ENCODE measurements around the gene RAB7A. TPM values are rescaled to one million over a fixed set of nuclear protein-coding genes. Genes with fewer than 3 reads are reported as not detected.
A peak's percentile ranks its signal among the peaks of the same experiment; 100 is the strongest.

Gene RAB7A
- total and polyA plus RNA-seq, 2 of the 4 experiments (the other 2 are of a cell fraction), result 57.0 to 240 TPM

DNA sequence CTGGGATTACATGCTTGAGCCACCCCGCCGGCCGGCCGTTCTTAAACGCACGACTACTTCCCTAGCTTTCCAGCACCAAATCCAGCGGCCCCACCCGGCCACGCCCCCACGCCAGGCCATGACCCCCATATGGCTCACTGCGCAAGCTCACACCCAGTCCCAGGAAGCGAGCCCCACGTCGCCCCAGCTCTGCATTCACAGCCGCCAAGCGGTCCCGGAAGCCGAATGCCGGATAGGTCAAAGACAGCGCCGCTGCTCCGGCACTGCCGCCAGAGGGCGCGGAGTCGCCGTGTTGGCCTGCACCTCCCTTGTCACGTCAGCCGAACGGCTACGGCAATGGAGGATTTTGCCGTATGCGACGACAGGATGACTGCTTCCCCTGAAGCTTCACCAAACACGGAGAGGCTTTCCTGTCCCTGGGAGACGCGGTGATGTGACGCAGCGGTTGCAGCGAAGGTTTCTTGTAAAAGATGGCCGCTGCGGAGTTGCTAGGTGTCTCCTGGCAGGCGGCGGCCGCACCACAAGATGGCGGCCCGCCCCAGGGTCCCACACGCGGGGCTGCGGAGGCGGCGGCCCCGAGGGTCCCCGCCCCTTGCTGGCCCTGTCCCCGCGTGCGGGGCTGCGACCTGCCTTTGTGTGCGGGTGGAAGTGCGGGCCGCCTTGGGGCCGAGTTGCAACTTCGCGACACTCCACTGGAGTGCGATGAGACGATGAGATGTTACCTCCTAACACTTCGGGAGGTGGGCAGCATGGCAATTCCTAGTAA is 45.2 kb upstream of the RAB7A start:
- Histone ChIP-seq H3K56ac (ENCODE audit: extremely low read depth, insufficient read depth, low read length) (peak overlapping the region; percentile 98), H3K4me2 (ENCODE audit: low read depth, low read length) (peak overlapping the region; percentile 88), H3K27ac (ENCODE audit: insufficient read depth, low read length) (peak overlapping the region; percentile 96), H3K4me1 (ENCODE audit: control insufficient read depth, insufficient read depth, low read length) (no peaks in the 10 kb centered on the region), H2BK5ac (ENCODE audit: low read depth, low read length, poor library complexity, severe bottlenecking) (peak overlapping the region; percentile 98), H3K23ac (ENCODE audit: low read depth, low read length) (peak overlapping the region; percentile 99), H2BK15ac (ENCODE audit: low read depth, low read length) (peak overlapping the region; percentile 98), H3K4ac (ENCODE audit: low read depth, low read length) (peak overlapping the region; percentile 99), H3K79me1 (ENCODE audit: low read depth in 1 of 2, low read length in 2 of 2) (peaks cover 0 to 14% of the 10 kb centered on the region in 2 experiments; a peak in 2 of 4 replicates), H3K9ac (ENCODE audit: low read depth, low read length) (peak overlapping the region; percentile 97), H3K27me3 (ENCODE audit: control insufficient read depth, insufficient read depth, low read length) (no peaks in the 10 kb centered on the region), H3K36me3 (ENCODE audit: control insufficient read depth, insufficient read depth, low read length) (no peaks in the 10 kb centered on the region), H3K9me1 (ENCODE audit: insufficient read depth, low read length) (no peaks in the 10 kb centered on the region; the same call in 1 of the 2 replicates), H3K18ac (ENCODE audit: low read depth, low read length) (peak overlapping the region; percentile 96), H2BK20ac (ENCODE audit: low read depth, low read length) (peak overlapping the region; percentile 87), H2AFZ (replicated peaks; ENCODE audit: low read length, poor library complexity) (peak overlapping the region; percentile 98), H3K14ac (replicated peaks; ENCODE audit: low read depth, low read length) (peak overlapping the region; percentile 99), H2AK5ac (ENCODE audit: low read depth, low read length) (peak overlapping the region; percentile 92), H4K20me1 (ENCODE audit: insufficient read depth, low read length) (no peaks in the 10 kb centered on the region), H4K91ac (ENCODE audit: insufficient read depth, low read depth, low read length) (peak overlapping the region; percentile 100), H4K8ac (ENCODE audit: low read depth in 2 of 2, low read length in 2 of 2) (peak overlapping the region; percentile 85 to 99), H2AK9ac (replicated peaks; ENCODE audit: low read depth, low read length, poor library complexity) (peak overlapping the region; percentile 95), H3K4me3 (ENCODE audit: insufficient read depth, low read depth, low read length) (peak overlapping the region; percentile 60), H2BK120ac (ENCODE audit: low read depth, low read length) (peak overlapping the region; percentile 97), H4K5ac (ENCODE audit: low read depth, low read length) (peak overlapping the region; percentile 97), H3K9me3 (ENCODE audit: control insufficient read depth, insufficient read depth, low read length) (no peaks in the 10 kb centered on the region)
- DNase-seq (peak; percentile 97), ATAC-seq (ENCODE audit: low read depth) (peak; percentile 99)
- in situ Hi-C loops (cut with MboI; ENCODE audit: low sequenced_read_pairs) (no loop called here), intact Hi-C loops (cut with micrococcal nuclease) (loop anchor here (1.0 to 2.0 kb wide), 5 partner anchors 30 to 198 kb away; partner anchors contain the start of genes ACAD9, RAB7A and RPN1), dilution Hi-C loops (cut with HindIII; ENCODE audit: low sequenced_read_pairs, unreplicated experiment) (no loop called here)
- TSS peak; percentile 56 for BruUV-seq (replicated peaks)
- CTCF ChIA-PET, result interaction anchor here (0.6 to 2.8 kb wide), 25 partner anchors 10 to 289 kb away, joined by 3 to 36 read pairs (median 4); no protein-coding TSS in a partner anchor
- POLR2A ChIA-PET (ENCODE audit: unreplicated experiment), result interaction anchor here (0.6 kb wide), 3 partner anchors 9 to 66 kb away, joined by 3 to 4 read pairs (median 3); no protein-coding TSS in a partner anchor
- 0% methylated on average over 17 of the region's 67 CpGs; no CpG with 5 or more reads in 1 of the 2 experiments for WGBS, 2 experiments (ENCODE audit: extremely low coverage in 2 of 2, insufficient read length in 1 of 2)
- TF ChIP-seq MAZ (IDR thresholded peaks at IDR 0.05; ENCODE audit: borderline replicate concordance, low read depth, low read length) (peak; percentile 73; the same call in 1 of the 2 replicates), ELK1 (IDR thresholded peaks at IDR 0.05; ENCODE audit: borderline replicate concordance, low read depth, low read length) (no peak), RCOR1 (IDR thresholded peaks at IDR 0.05; ENCODE audit: insufficient replicate concordance, low read length) (no peak), RFX5 (IDR thresholded peaks at IDR 0.05; ENCODE audit: low read depth, low read length) (peak; percentile 66; the same call in 1 of the 2 replicates), CHD1 (IDR thresholded peaks at IDR 0.05; ENCODE audit: low read depth, low read length) (peak; percentile 60; the same call in 1 of the 2 replicates), USF2 (IDR thresholded peaks at IDR 0.05; ENCODE audit: low read depth, low read length) (peak; percentile 21; the same call in 1 of the 2 replicates), BHLHE40 (IDR thresholded peaks at IDR 0.05; ENCODE audit: low read depth, low read length) (no peak), POLR2A (IDR thresholded peaks at IDR 0.05; ENCODE audit: low read depth, low read length) (peak; percentile 82; the same call in 1 of the 2 replicates), SMC3 (IDR thresholded peaks at IDR 0.05; ENCODE audit: low read depth, low read length) (peak; percentile 84), MAFK (IDR thresholded peaks at IDR 0.05; ENCODE audit: low read depth, low read length) (no peak), RAD21 (IDR thresholded peaks at IDR 0.05; ENCODE audit: low read length) (peak; percentile 81), NFE2L2 (IDR thresholded peaks at IDR 0.05; ENCODE audit: low read depth, low read length) (no peak)
- TF ChIP-seq, protein P1, sequence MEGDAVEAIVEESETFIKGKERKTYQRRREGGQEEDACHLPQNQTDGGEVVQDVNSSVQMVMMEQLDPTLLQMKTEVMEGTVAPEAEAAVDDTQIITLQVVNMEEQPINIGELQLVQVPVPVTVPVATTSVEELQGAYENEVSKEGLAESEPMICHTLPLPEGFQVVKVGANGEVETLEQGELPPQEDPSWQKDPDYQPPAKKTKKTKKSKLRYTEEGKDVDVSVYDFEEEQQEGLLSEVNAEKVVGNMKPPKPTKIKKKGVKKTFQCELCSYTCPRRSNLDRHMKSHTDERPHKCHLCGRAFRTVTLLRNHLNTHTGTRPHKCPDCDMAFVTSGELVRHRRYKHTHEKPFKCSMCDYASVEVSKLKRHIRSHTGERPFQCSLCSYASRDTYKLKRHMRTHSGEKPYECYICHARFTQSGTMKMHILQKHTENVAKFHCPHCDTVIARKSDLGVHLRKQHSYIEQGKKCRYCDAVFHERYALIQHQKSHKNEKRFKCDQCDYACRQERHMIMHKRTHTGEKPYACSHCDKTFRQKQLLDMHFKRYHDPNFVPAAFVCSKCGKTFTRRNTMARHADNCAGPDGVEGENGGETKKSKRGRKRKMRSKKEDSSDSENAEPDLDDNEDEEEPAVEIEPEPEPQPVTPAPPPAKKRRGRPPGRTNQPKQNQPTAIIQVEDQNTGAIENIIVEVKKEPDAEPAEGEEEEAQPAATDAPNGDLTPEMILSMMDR (conservative IDR thresholded peaks at IDR 0.05; ENCODE audit: low read depth, low read length), result peak; percentile 98
